ENCODE data around the gene DNASE1L3.

DNASE1L3 gene

GRCh38 chr3:58200846-58201355, 9.9 kb downstream of the DNASE1L3 start:
- no peak for DNase-seq (ENCODE audit: low read depth)

- no peak for DNase-seq (ENCODE audit: low read depth)
Observed at GRCh38 chr3:58200121-58200709, 10.6 kb downstream of the DNASE1L3 start.

GRCh38 chr3:58198804-58199203, 12.0 kb downstream of the DNASE1L3 start:
- DNase-seq (ENCODE audit: low read depth) = no peak

- no peak for DNase-seq (ENCODE audit: low read depth)
Observed at GRCh38 chr3:58198362-58198761, 12.4 kb downstream of the DNASE1L3 start.

GRCh38 chr3:58197588-58197987, 13.2 kb downstream of the DNASE1L3 start:
- DNase-seq (ENCODE audit: low read depth) = no peak

GRCh38 chr3:58193682-58194407, 16.9 kb downstream of the DNASE1L3 start:
- DNase-seq (ENCODE audit: low read depth) = no peak

GRCh38 chr3:58192069-58192468, 18.7 kb downstream of the DNASE1L3 start:
- no peak for DNase-seq (ENCODE audit: low read depth)

- no peak for DNase-seq (ENCODE audit: low read depth)
Observed at GRCh38 chr3:58191361-58191991, 19.3 kb downstream of the DNASE1L3 start.

- no peak for DNase-seq (ENCODE audit: low read depth)
Observed at GRCh38 chr3:58190882-58191281, 19.9 kb downstream of the DNASE1L3 start.

GRCh38 chr3:58190291-58190690, 20.5 kb downstream of the DNASE1L3 start:
- DNase-seq (ENCODE audit: low read depth) = no peak

GRCh38 chr3:58189691-58190090, 21.1 kb downstream of the DNASE1L3 start:
- DNase-seq (ENCODE audit: low read depth) = no peak

- DNase-seq (ENCODE audit: low read depth) = no peak
Observed at GRCh38 chr3:58188921-58189451, 21.8 kb downstream of the DNASE1L3 start.

- DNase-seq (ENCODE audit: low read depth) = no peak
Observed at GRCh38 chr3:58188173-58188564, 22.6 kb downstream of the DNASE1L3 start.

GRCh38 chr3:58184982-58185360, 25.8 kb downstream of the DNASE1L3 start:
- no peak for DNase-seq (ENCODE audit: low read depth)

- no peak for DNase-seq (ENCODE audit: low read depth)
Observed at GRCh38 chr3:58184309-58184981, 26.3 kb downstream of the DNASE1L3 start.

GRCh38 chr3:58183891-58184290, 26.9 kb downstream of the DNASE1L3 start:
- no peak for DNase-seq (ENCODE audit: low read depth)

GRCh38 chr3:58183221-58183620, 27.6 kb downstream of the DNASE1L3 start:
- DNase-seq (ENCODE audit: low read depth) = no peak

- DNase-seq (ENCODE audit: low read depth) = no peak
Observed at GRCh38 chr3:58180940-58181587, 29.7 kb downstream of the DNASE1L3 start.

GRCh38 chr3:58180099-58180880, 30.5 kb downstream of the DNASE1L3 start:
- no peak for DNase-seq (ENCODE audit: low read depth)

- no peak for DNase-seq (ENCODE audit: low read depth)
Observed at GRCh38 chr3:58179235-58180098, 31.3 kb downstream of the DNASE1L3 start.
